OCI-LY7 (cell line): Measurements from ENCODE around the gene LINC01488. TPM values are rescaled to one million over a fixed set of nuclear protein-coding genes. Genes with fewer than 3 reads are reported as not detected.

Experiments
- BruUV-seq: library from RNA; stranded (reverse); fragments of 400-500 nt; replicated peaks from 2 replicates; lab custom pipeline; 2021; lab: Mats Ljungman, UMichigan
- CTCF ChIA-PET: fragments of 300-600 bp; sonication (Branson Sonifier 250); formaldehyde crosslinking; loops from one replicate; lab custom pipeline; 2022; ENCODE audit warnings: antibody characterized with exemption; ENCODE audit not compliant: unreplicated experiment; lab: Charles Lee
- POLR2A ChIA-PET: fragments of 300-600 bp; sonication (Branson Sonifier 250); formaldehyde crosslinking; loops from one replicate; lab custom pipeline; 2022; ENCODE audit warnings: antibody characterized with exemption; lab: Charles Lee
- DNase-seq: peaks from one replicate; pipeline ENCODE4 v3.0.0-alpha.2; 2015; ENCODE audit warnings: low spot score
- H2AFZ ChIP-seq: fragments of 200-600 bp; sonication (generic), shearing (Covaris generic); 2 replicates; pipeline ENCODE4 v1.6.1; 2014; ENCODE audit warnings: mild to moderate bottlenecking, antibody characterized with exemption, low read length, moderate library complexity
- H3K27ac ChIP-seq: fragments of 200-600 bp; sonication (generic); 2 replicates; pipeline ENCODE4 v1.5.1; 2014; ENCODE audit warnings: mixed run types, low read depth, mild to moderate bottlenecking, moderate library complexity, low read length, inconsistent platforms; ENCODE audit not compliant: poor library complexity, severe bottlenecking
- H3K36me3 ChIP-seq: fragments of 200-600 bp; sonication (generic); 2 replicates; pipeline ENCODE4 v1.6.1; 2014; ENCODE audit warnings: mild to moderate bottlenecking, antibody characterized with exemption, low read length, moderate library complexity, mixed read lengths; ENCODE audit not compliant: insufficient read depth
- H3K4me1 ChIP-seq: fragments of 200-600 bp; sonication (generic); 2 replicates; pipeline ENCODE4 v1.5.1; 2014; ENCODE audit warnings: mild to moderate bottlenecking, low read length; ENCODE audit not compliant: insufficient read depth, poor library complexity, severe bottlenecking
- H3K4me2 ChIP-seq: fragments of 200-600 bp; sonication (generic); 2 replicates; pipeline ENCODE4 v1.6.1; 2014; ENCODE audit warnings: mild to moderate bottlenecking, low read length
- H3K4me3 ChIP-seq: fragments of 200-600 bp; sonication (generic); 2 replicates; pipeline ENCODE4 v1.5.1; 2014; ENCODE audit warnings: mild to moderate bottlenecking, low read depth, low read length; ENCODE audit not compliant: poor library complexity, severe bottlenecking
- H3K79me2 ChIP-seq: fragments of 200-600 bp; sonication (generic); 2 replicates; pipeline ENCODE4 v1.6.1; 2016; ENCODE audit warnings: low read depth, mild to moderate bottlenecking, low read length, moderate library complexity, mixed read lengths; ENCODE audit not compliant: insufficient read depth
- H3K9me2 ChIP-seq: fragments of 200-600 bp; sonication (generic); 2 replicates; pipeline ENCODE4 v1.6.1; 2016; ENCODE audit warnings: mild to moderate bottlenecking, low read length, mixed read lengths; ENCODE audit not compliant: insufficient read depth
- H3K9me3 ChIP-seq: fragments of 200-600 bp; sonication (generic); 2 replicates; pipeline ENCODE4 v1.6.1; 2014; ENCODE audit warnings: mild to moderate bottlenecking, mixed run types, low read length, mixed read lengths
- H4K20me1 ChIP-seq: fragments of 200-600 bp; sonication (generic); 2 replicates; pipeline ENCODE4 v1.6.1; 2014; ENCODE audit warnings: mild to moderate bottlenecking, antibody characterized with exemption, low read length, moderate library complexity, mixed read lengths; ENCODE audit not compliant: insufficient read depth
- CTCF ChIP-seq: fragments of 200-600 bp; sonication (generic); conservative IDR thresholded peaks from 2 replicates; pipeline ENCODE4 v1.5.1; 2014; ENCODE audit warnings: mild to moderate bottlenecking, antibody characterized with exemption, low read length, moderate library complexity, mixed read lengths
- EZH2phosphoT487 ChIP-seq: fragments of 200-600 bp; sonication (generic); IDR thresholded peaks from 2 replicates; pipeline ENCODE4 v1.6.1; 2018; ENCODE audit warnings: low read depth, borderline replicate concordance, mild to moderate bottlenecking, mixed run types, antibody characterized with exemption, low read length, moderate library complexity, mixed read lengths
- intact Hi-C: fragments of 100-400 bp; cut with micrococcal nuclease; formaldehyde crosslinking; loops from one replicate; pipeline ENCODE4 v1.10.0; 2022; ENCODE audit not compliant: unreplicated experiment
- total RNA-seq, 2 experiments: library from RNA; depleted of rRNA in 1 of 2; stranded (reverse); fragments of >200 nt in 1 of 2; shearing (Covaris generic) in 1 of 2; gene quantifications; 2 replicates each; pipeline ENCODE4 v1.2.3, GENCODE V29; 2014 to 2022

The LINC01488 gene
- total RNA-seq, 2 experiments from 2014 or later: not detected

GRCh38 chr11:69524291-69524882 is 42.9 kb downstream of the LINC01488 start:
- no TSS peak for BruUV-seq
- TF ChIP-seq CTCF: no peak
- TF ChIP-seq EZH2phosphoT487: no peak
- H4K20me1 ChIP-seq: no peaks in the 10 kb centered on the region
- H3K4me3 ChIP-seq: no peak overlapping the region
- DNase-seq: no peak
- intact Hi-C loops: no loop called here
- no peak overlapping the region for H2AFZ ChIP-seq
- no peaks in the 10 kb centered on the region for H3K36me3 ChIP-seq
- H3K4me2 ChIP-seq: no peak overlapping the region
- H3K4me1 ChIP-seq: no peaks in the 10 kb centered on the region
- H3K9me2 ChIP-seq: no peaks in the 10 kb centered on the region
- no peaks in the 10 kb centered on the region for H3K9me3 ChIP-seq
- CTCF ChIA-PET: no interaction called here
- no peak overlapping the region for H3K27ac ChIP-seq
- POLR2A ChIA-PET: interaction anchor here (0.6 kb wide), 1 partner anchor 244 kb away, joined by 3 read pairs; no protein-coding TSS in a partner anchor
- no peaks in the 10 kb centered on the region for H3K79me2 ChIP-seq

- H3K36me3 ChIP-seq: no peaks in the 10 kb centered on the region
- H3K4me3 ChIP-seq: no peak overlapping the region
- TF ChIP-seq EZH2phosphoT487 (no peak), CTCF (no peak)
- no TSS peak for BruUV-seq
- intact Hi-C loops: no loop called here
- H3K4me2 ChIP-seq: no peak overlapping the region
- no peaks in the 10 kb centered on the region for H4K20me1 ChIP-seq
- no peak overlapping the region for H2AFZ ChIP-seq
- no peak overlapping the region for H3K27ac ChIP-seq
- CTCF ChIA-PET: no interaction called here
- DNase-seq: no peak
- H3K79me2 ChIP-seq: no peaks in the 10 kb centered on the region
- H3K9me3 ChIP-seq: no peaks in the 10 kb centered on the region
- no peaks in the 10 kb centered on the region for H3K9me2 ChIP-seq
- POLR2A ChIA-PET: interaction anchor here (0.6 kb wide), 1 partner anchor 245 kb away, joined by 3 read pairs; no protein-coding TSS in a partner anchor
- no peaks in the 10 kb centered on the region for H3K4me1 ChIP-seq
These were observed 43.5 kb downstream of the LINC01488 start for GRCh38 chr11:69524991-69525411.
